Ovary (tissue), 3 donors: Measurements from ENCODE around the gene NRIP1.

Experiments used
- CTCF ChIP-seq, 3 donors: fragments of 450-650 bp in 2 of 3; fragments of 200-600 bp in 1 of 3; IDR thresholded peaks; one replicate each; pipeline versions ENCODE4 v1.5.1 to v1.8.0; 2016 to 2022; ENCODE audit warnings: antibody characterized with exemption in 3 of 3, mild to moderate bottlenecking in 1 of 3
- POLR2A ChIP-seq: fragments of 450-650 bp; IDR thresholded peaks from one replicate; pipeline ENCODE4 v1.6.1; 2017; ENCODE audit warnings: antibody characterized with exemption, mild to moderate bottlenecking, moderate library complexity
- donor health status: DM: no; HTN: no; CAD: no.

- TF ChIP-seq CTCF (IDR thresholded peaks at IDR 0.05) (no peak), POLR2A (no peak)
Measured at GRCh38 chr21:14922980-14923379, 141.8 kb downstream of the NRIP1 start.
